KMS-11 (cell line): ENCODE results near the gene TMEM154.

Experiments used
- H2AFZ ChIP-seq: fragments of 200-600 bp; sonication (generic); 2 replicates; pipeline ENCODE4 v1.6.1; 2016; ENCODE audit warnings: antibody characterized with exemption, mixed run types, low read depth
- H3K27ac ChIP-seq: fragments of 200-600 bp; sonication (generic); 2 replicates; pipeline ENCODE4 v1.6.1; 2016; ENCODE audit warnings: mild to moderate bottlenecking, mixed run types
- H3K27me3 ChIP-seq: fragments of 200-600 bp; sonication (generic); 2 replicates; pipeline ENCODE4 v1.6.1; 2017; ENCODE audit warnings: mild to moderate bottlenecking, low read depth, mixed run types, moderate library complexity; ENCODE audit not compliant: insufficient read depth
- H3K36me3 ChIP-seq: fragments of 200-600 bp; sonication (generic); 2 replicates; pipeline ENCODE4 v1.6.1; 2017; ENCODE audit warnings: mild to moderate bottlenecking, mixed run types; ENCODE audit not compliant: insufficient read depth
- H3K4me1 ChIP-seq: fragments of 200-600 bp; sonication (generic); 2 replicates; pipeline ENCODE4 v1.6.1; 2016; ENCODE audit warnings: mild to moderate bottlenecking, low read depth, mixed run types; ENCODE audit not compliant: poor library complexity, severe bottlenecking
- H3K4me2 ChIP-seq: fragments of 200-600 bp; sonication (generic); 2 replicates; pipeline ENCODE4 v1.7.0; 2016; ENCODE audit warnings: mild to moderate bottlenecking, mixed run types
- H3K4me3 ChIP-seq: fragments of 200-600 bp; sonication (generic); IDR thresholded peaks from 2 replicates; pipeline ENCODE4 v1.6.1; 2017; ENCODE audit warnings: low read depth, low read length, mixed read lengths; ENCODE audit not compliant: insufficient read depth
- H3K79me2 ChIP-seq: fragments of 200-600 bp; sonication (generic); 2 replicates; pipeline ENCODE4 v1.6.1; 2016; ENCODE audit warnings: low read depth, mixed run types; ENCODE audit not compliant: insufficient read depth
- H3K9ac ChIP-seq: fragments of 200-600 bp; sonication (generic); 2 replicates; pipeline ENCODE4 v1.6.1; 2016; ENCODE audit warnings: mild to moderate bottlenecking, mixed run types
- H4K20me1 ChIP-seq: fragments of 200-600 bp; sonication (generic); 2 replicates; pipeline ENCODE4 v1.6.1; 2016; ENCODE audit warnings: mild to moderate bottlenecking, mixed run types; ENCODE audit not compliant: insufficient read depth
- TF ChIP-seq, protein P1 (sequence below): fragments of 200-600 bp; sonication (generic); conservative IDR thresholded peaks from 2 replicates; pipeline ENCODE4 v1.6.1; 2017; ENCODE audit warnings: low read depth, mild to moderate bottlenecking, antibody characterized with exemption, low read length, moderate library complexity, mixed read lengths

Gene TMEM154

DNA sequence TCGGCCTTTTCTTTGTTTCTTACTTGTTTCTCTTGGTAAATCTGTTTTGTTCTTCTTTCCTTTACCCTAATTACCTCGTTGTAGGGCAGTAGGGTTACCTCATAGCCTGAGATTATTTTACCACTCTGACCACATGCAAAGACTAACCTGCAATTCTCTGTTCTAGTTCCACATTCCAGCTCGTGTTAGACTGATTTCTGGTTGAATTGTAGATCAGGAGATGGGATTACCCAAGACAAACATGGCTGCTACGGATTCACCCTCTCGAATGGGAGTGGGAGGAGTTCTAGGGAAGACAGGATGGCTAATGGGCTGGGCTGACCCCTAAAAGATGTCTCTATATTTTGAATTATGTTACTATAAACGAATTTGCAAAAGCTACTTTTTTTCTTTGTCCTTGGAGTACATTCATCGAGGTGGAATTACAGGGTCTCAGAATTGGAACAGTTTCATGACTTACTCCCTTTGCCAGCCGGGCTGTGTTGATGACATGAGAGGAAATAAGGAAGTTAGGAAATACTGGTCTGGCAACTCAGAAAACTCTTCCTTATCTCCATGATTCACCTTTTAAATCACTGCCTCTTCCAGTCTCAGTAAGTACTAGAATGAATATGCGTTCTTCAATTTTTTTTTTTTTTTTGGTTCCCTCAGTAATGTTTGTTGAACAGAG, 107.2 kb downstream of the TMEM154 start:
- Histone ChIP-seq H3K4me2 (no peak overlapping the region), H3K36me3 (no peaks in the 10 kb centered on the region), H3K4me1 (no peaks in the 10 kb centered on the region), H3K79me2 (no peaks in the 10 kb centered on the region), H3K4me3 (no peak overlapping the region), H3K27ac (no peak overlapping the region), H3K9ac (no peak overlapping the region), H3K27me3 (no peaks in the 10 kb centered on the region), H2AFZ (no peak overlapping the region), H4K20me1 (no peaks in the 10 kb centered on the region)
- TF ChIP-seq, protein P1, sequence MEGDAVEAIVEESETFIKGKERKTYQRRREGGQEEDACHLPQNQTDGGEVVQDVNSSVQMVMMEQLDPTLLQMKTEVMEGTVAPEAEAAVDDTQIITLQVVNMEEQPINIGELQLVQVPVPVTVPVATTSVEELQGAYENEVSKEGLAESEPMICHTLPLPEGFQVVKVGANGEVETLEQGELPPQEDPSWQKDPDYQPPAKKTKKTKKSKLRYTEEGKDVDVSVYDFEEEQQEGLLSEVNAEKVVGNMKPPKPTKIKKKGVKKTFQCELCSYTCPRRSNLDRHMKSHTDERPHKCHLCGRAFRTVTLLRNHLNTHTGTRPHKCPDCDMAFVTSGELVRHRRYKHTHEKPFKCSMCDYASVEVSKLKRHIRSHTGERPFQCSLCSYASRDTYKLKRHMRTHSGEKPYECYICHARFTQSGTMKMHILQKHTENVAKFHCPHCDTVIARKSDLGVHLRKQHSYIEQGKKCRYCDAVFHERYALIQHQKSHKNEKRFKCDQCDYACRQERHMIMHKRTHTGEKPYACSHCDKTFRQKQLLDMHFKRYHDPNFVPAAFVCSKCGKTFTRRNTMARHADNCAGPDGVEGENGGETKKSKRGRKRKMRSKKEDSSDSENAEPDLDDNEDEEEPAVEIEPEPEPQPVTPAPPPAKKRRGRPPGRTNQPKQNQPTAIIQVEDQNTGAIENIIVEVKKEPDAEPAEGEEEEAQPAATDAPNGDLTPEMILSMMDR, result no peak

DNA sequence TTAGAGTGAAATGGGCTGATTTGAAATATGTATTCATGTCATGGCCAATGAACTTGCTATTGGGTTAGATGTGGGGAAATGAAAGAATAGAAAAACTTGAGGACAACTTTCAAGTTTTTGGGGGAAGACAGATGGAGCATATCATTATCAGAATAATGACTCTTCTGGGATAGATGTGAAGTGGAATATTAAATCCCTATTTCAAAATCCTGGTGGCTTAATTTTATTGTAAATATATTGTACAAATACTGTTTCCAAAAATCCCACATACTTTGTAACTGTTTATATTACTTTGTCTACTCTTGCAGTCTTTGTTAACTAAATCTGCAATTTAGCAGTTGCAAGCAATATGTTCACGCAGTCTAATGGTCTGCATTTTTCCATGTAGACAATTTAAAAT, 108.0 kb downstream of the TMEM154 start:
- Histone ChIP-seq H3K9ac (no peak overlapping the region), H3K4me3 (no peak overlapping the region), H3K36me3 (no peaks in the 10 kb centered on the region), H3K27me3 (no peaks in the 10 kb centered on the region), H3K27ac (no peak overlapping the region), H3K79me2 (no peaks in the 10 kb centered on the region), H3K4me1 (no peaks in the 10 kb centered on the region), H2AFZ (no peak overlapping the region), H4K20me1 (no peaks in the 10 kb centered on the region), H3K4me2 (no peak overlapping the region)
- TF ChIP-seq, protein P1, result no peak

DNA sequence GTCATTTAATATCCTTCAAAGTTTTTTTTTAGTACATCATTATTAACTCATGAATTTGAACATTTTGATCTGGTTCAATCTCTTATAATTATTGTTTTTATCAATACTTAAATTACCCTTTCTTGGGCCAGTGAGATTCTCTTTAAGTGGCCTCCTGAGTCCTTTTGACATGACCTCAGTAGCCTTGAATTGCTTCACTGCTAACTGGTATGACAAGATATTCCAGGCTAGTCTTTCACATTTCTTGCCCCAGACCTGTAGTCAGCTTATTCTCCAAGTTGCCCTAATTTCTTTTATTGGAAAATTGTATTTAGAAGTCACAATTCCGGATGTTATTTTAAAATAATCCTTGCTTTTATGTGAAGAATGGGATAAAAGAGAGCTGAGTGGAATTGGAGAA, 108.5 kb downstream of the TMEM154 start:
- H2AFZ ChIP-seq, result no peak overlapping the region
- H4K20me1 ChIP-seq, result no peaks in the 10 kb centered on the region
- no peak overlapping the region for H3K9ac ChIP-seq
- TF ChIP-seq, protein P1, result no peak
- H3K4me3 ChIP-seq, result no peak overlapping the region
- H3K36me3 ChIP-seq, result no peaks in the 10 kb centered on the region
- no peak overlapping the region for H3K4me2 ChIP-seq
- no peaks in the 10 kb centered on the region for H3K27me3 ChIP-seq
- H3K27ac ChIP-seq, result no peak overlapping the region
- H3K4me1 ChIP-seq, result no peaks in the 10 kb centered on the region
- no peaks in the 10 kb centered on the region for H3K79me2 ChIP-seq
